Measurements from ENCODE around the gene HDAC8.

DNA sequence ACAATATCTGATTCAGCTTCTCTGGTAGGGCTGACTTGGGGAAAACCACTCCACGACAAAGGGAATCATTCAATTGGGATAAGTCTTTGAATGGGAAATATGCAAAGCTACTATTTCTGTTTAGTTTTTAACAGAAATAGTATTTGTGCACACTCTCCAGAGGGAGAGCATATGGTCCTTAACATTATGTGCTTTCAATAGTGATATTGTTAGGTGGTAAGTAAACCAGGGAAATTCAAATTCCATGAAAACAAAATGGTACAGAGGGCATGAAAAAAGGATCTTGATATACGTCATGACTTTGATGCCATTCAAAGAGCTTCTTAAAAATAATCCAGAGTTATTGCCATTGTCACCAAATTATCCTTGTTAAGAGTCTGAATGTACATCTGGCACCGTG lies 219.9 kb downstream of the HDAC8 start:
- TF ChIP-seq, protein P1, sequence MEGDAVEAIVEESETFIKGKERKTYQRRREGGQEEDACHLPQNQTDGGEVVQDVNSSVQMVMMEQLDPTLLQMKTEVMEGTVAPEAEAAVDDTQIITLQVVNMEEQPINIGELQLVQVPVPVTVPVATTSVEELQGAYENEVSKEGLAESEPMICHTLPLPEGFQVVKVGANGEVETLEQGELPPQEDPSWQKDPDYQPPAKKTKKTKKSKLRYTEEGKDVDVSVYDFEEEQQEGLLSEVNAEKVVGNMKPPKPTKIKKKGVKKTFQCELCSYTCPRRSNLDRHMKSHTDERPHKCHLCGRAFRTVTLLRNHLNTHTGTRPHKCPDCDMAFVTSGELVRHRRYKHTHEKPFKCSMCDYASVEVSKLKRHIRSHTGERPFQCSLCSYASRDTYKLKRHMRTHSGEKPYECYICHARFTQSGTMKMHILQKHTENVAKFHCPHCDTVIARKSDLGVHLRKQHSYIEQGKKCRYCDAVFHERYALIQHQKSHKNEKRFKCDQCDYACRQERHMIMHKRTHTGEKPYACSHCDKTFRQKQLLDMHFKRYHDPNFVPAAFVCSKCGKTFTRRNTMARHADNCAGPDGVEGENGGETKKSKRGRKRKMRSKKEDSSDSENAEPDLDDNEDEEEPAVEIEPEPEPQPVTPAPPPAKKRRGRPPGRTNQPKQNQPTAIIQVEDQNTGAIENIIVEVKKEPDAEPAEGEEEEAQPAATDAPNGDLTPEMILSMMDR (IDR thresholded peaks at IDR 0.05): no peak
- no peak for TF ChIP-seq ZFX (IDR thresholded peaks at IDR 0.05; ENCODE audit: borderline replicate concordance)
